Panc1 (cell line): ENCODE data around the gene MPV17. TPM values are rescaled to one million over a fixed set of nuclear protein-coding genes. Genes with fewer than 3 reads are reported as not detected.

ENCODE experiments used
- ATAC-seq: fragments of 200-7000 bp; cut with Tn5 transposase; 2 replicates; pipeline ENCODE4 v1.9.1; 2020; ENCODE audit warnings: mild to moderate bottlenecking, moderate library complexity
- BruUV-seq: library from RNA; stranded (reverse); fragments of 400-500 nt; replicated peaks from 2 replicates; lab custom pipeline; 2021; lab: Mats Ljungman, UMichigan
- CTCF ChIA-PET: fragments of 300-600 bp; sonication (Branson Sonifier 250); formaldehyde crosslinking; loops from one replicate; lab custom pipeline; 2022; ENCODE audit warnings: antibody characterized with exemption; lab: Charles Lee
- POLR2A ChIA-PET: fragments of 300-600 bp; sonication (Branson Sonifier 250); formaldehyde crosslinking; loops from one replicate; lab custom pipeline; 2022; ENCODE audit warnings: antibody characterized with exemption; lab: Charles Lee
- DNase-seq: peaks from one replicate; pipeline ENCODE4 v3.0.0-alpha.2; 2010; ENCODE audit warnings: low read depth, low spot score
- H3K27ac ChIP-seq: 2 replicates; pipeline ENCODE4 v1.5.1; 2011; ENCODE audit warnings: mild to moderate bottlenecking, low read length, inconsistent platforms
- H3K27me3 ChIP-seq: fragments of 200-500 bp; sonication (Bioruptor generic); 2 replicates; pipeline ENCODE4 v1.6.0; 2014; ENCODE audit warnings: low read length, inconsistent platforms; ENCODE audit not compliant: control insufficient read depth, insufficient read depth
- H3K36me3 ChIP-seq: fragments of 200-500 bp; sonication (Bioruptor generic); 2 replicates; pipeline ENCODE4 v1.5.1; 2014; ENCODE audit warnings: inconsistent platforms, mild to moderate bottlenecking, low read length, moderate library complexity; ENCODE audit not compliant: control insufficient read depth, insufficient read depth
- H3K4me1 ChIP-seq: 2 replicates; pipeline ENCODE4 v1.5.1; 2011; ENCODE audit warnings: inconsistent platforms, mild to moderate bottlenecking, low read length, moderate library complexity; ENCODE audit not compliant: control insufficient read depth, insufficient read depth
- H3K4me3 ChIP-seq, 2 experiments: 2 replicates each; pipeline ENCODE4 v1.5.1; 2011 to 2012; ENCODE audit warnings: low read depth in 2 of 2, low read length in 2 of 2, mild to moderate bottlenecking in 2 of 2, inconsistent platforms in 1 of 2, moderate library complexity in 1 of 2
- H3K9me3 ChIP-seq: fragments of 200-500 bp; sonication (Bioruptor generic); 2 replicates; pipeline ENCODE4 v1.5.1; 2014; ENCODE audit warnings: low read depth, mild to moderate bottlenecking, inconsistent platforms, low read length, moderate library complexity; ENCODE audit not compliant: control insufficient read depth, insufficient read depth
- CTCF ChIP-seq: fragments of 450-650 bp; IDR thresholded peaks from 2 replicates; pipeline ENCODE4 v1.5.1; 2017; ENCODE audit warnings: mild to moderate bottlenecking
- POLR2AphosphoS5 ChIP-seq: IDR thresholded peaks from 2 replicates; pipeline ENCODE4 v1.6.1; 2012; ENCODE audit warnings: mild to moderate bottlenecking, low read depth, low read length, moderate library complexity
- REST ChIP-seq, 2 experiments: IDR thresholded peaks; 2 replicates each; pipeline ENCODE4 v1.6.1; 2011 to 2012; ENCODE audit warnings: low read depth in 2 of 2, control low read depth in 1 of 2, low read length in 1 of 2, mild to moderate bottlenecking in 1 of 2, moderate library complexity in 1 of 2; ENCODE audit not compliant: insufficient read depth in 1 of 2
- SIN3A ChIP-seq: IDR thresholded peaks from 2 replicates; pipeline ENCODE4 v1.6.1; 2012; ENCODE audit warnings: low read depth, mild to moderate bottlenecking, low read length, moderate library complexity, borderline replicate concordance; ENCODE audit not compliant: insufficient read depth
- TCF7L2 ChIP-seq: IDR thresholded peaks from 2 replicates; pipeline ENCODE4 v1.6.1; 2011; ENCODE audit warnings: mild to moderate bottlenecking, low read depth, low read length, inconsistent platforms
- in situ Hi-C: cut with HindIII; loops from 2 replicates; pipeline ENCODE4 v1.10.0; 2016; ENCODE audit warnings: low sequenced_read_pairs, low pct_unique_long_range_greater_than_20kb
- intact Hi-C: fragments of 100-400 bp; cut with micrococcal nuclease; formaldehyde crosslinking; loops from one replicate; pipeline ENCODE4 v1.10.0; 2022; ENCODE audit not compliant: unreplicated experiment
- total RNA-seq: library from RNA; stranded (reverse); gene quantifications from one replicate; pipeline ENCODE4 v1.2.1, GENCODE V29; 2021; ENCODE audit not compliant: unreplicated experiment

The MPV17 gene
- total RNA-seq, 1 experiment from 2014 or later, result 89.5 TPM

- Histone ChIP-seq H3K36me3 (no peaks in the 10 kb centered on the region), H3K4me3 (peak overlapping the region; percentile 41 to 51), H3K9me3 (no peaks in the 10 kb centered on the region), H3K4me1 (peaks cover 7% of the 10 kb centered on the region), H3K27ac (no peak overlapping the region), H3K27me3 (peaks cover 27% of the 10 kb centered on the region)
- TF ChIP-seq CTCF (peak; percentile 85), TCF7L2 (no peak), SIN3A (no peak), POLR2AphosphoS5 (no peak)
- ChIA-PET CTCF (interaction anchor here (0.7 to 2.0 kb wide), 2 partner anchors 15 to 53 kb away, joined by 4 read pairs; no protein-coding TSS in a partner anchor), POLR2A (no interaction called here)
- DNase-seq, result no peak
- peak; percentile 82 for ATAC-seq
- in situ Hi-C loops, result no loop called here
- BruUV-seq, result no TSS peak
- intact Hi-C loops, result no loop called here
Observed at GRCh38 chr2:27264753-27265535, 58.0 kb downstream of the MPV17 start.

- CTCF ChIA-PET, result interaction anchor here (0.7 to 2.0 kb wide), 2 partner anchors 16 to 54 kb away, joined by 4 read pairs; no protein-coding TSS in a partner anchor
- ATAC-seq (peak; percentile 59), DNase-seq (no peak)
- intact Hi-C loops, result no loop called here
- in situ Hi-C loops, result no loop called here
- POLR2A ChIA-PET, result interaction anchor here (0.5 kb wide), 1 partner anchor 8 kb away, joined by 3 read pairs; no protein-coding TSS in a partner anchor
- BruUV-seq, result no TSS peak
- Histone ChIP-seq H3K4me3 (peak overlapping the region; percentile 41 to 51), H3K4me1 (peaks cover 7% of the 10 kb centered on the region), H3K27ac (no peak overlapping the region), H3K9me3 (no peaks in the 10 kb centered on the region), H3K27me3 (peaks cover 27% of the 10 kb centered on the region), H3K36me3 (no peaks in the 10 kb centered on the region)
- TF ChIP-seq SIN3A (no peak), TCF7L2 (no peak)
Observed at GRCh38 chr2:27264253-27264752, 58.6 kb downstream of the MPV17 start.

- Histone ChIP-seq H3K4me3 (peak overlapping the region; percentile 43 to 51), H3K27ac (no peak overlapping the region), H3K9me3 (no peaks in the 10 kb centered on the region), H3K27me3 (peaks cover 27% of the 10 kb centered on the region), H3K4me1 (peaks cover 7% of the 10 kb centered on the region), H3K36me3 (no peaks in the 10 kb centered on the region)
- BruUV-seq, result no TSS peak
- in situ Hi-C loops (no loop called here), intact Hi-C loops (no loop called here)
- DNase-seq, result no peak
- ChIA-PET POLR2A (interaction anchor here (0.5 kb wide), 1 partner anchor 9 kb away, joined by 3 read pairs; no protein-coding TSS in a partner anchor), CTCF (interaction anchor here (0.6 to 1.0 kb wide), 3 partner anchors 17 to 453 kb away, joined by 3 to 8 read pairs (median 5); no protein-coding TSS in a partner anchor)
- TF ChIP-seq CTCF, result no peak
- no peak for TF ChIP-seq REST (IDR thresholded peaks at IDR 0.05; ENCODE audit: insufficient read depth in 1 of 2, low read depth in 2 of 2, low read length in 1 of 2)
- no peak for TF ChIP-seq TCF7L2
- TF ChIP-seq SIN3A, result no peak
- TF ChIP-seq POLR2AphosphoS5, result no peak
- ATAC-seq, result no peak
Observed at GRCh38 chr2:27263287-27264252, 59.3 kb downstream of the MPV17 start.
